HepG2 (cell line): Measurements from ENCODE around the gene MTO1. TPM values are rescaled to one million over a fixed set of nuclear protein-coding genes. Genes with fewer than 3 reads are reported as not detected.

ENCODE experiments used
- BHLHE40 ChIP-seq: IDR thresholded peaks from 2 replicates; pipeline ENCODE4 v1.6.1; 2011; ENCODE audit warnings: low read length, improper control_type of control experiment
- ERF ChIP-seq: IDR thresholded peaks from 2 replicates; pipeline ENCODE4 v1.6.1; 2018; ENCODE audit warnings: missing biosample characterization, missing genetic modification reagents
- HDAC1 ChIP-seq: sonication (generic); formaldehyde crosslinking; IDR thresholded peaks from 2 replicates; pipeline ENCODE4 v1.5.1; 2020; ENCODE audit warnings: mild to moderate bottlenecking, missing genetic modification reagents
- ISX ChIP-seq: sonication (generic); formaldehyde crosslinking; conservative IDR thresholded peaks from 2 replicates; pipeline ENCODE4 v1.5.0; 2020; ENCODE audit warnings: missing genetic modification reagents
- KLF6 ChIP-seq: IDR thresholded peaks from 2 replicates; pipeline ENCODE4 v1.8.0; 2016; ENCODE audit warnings: missing biosample characterization, missing genetic modification reagents
- MAF1 ChIP-seq: sonication (generic); formaldehyde crosslinking; IDR thresholded peaks from 2 replicates; pipeline ENCODE4 v1.5.0; 2020; ENCODE audit warnings: missing genetic modification reagents, borderline replicate concordance
- MED8 ChIP-seq: sonication (generic); formaldehyde crosslinking; IDR thresholded peaks from 2 replicates; pipeline ENCODE4 v1.8.1; 2023; ENCODE audit warnings: mild to moderate bottlenecking, missing genetic modification reagents; ENCODE audit not compliant: insufficient replicate concordance
- NR2F6 ChIP-seq, 2 experiments: IDR thresholded peaks; 2 replicates each; pipeline ENCODE4 v1.6.1; 2016; ENCODE audit warnings: antibody characterized with exemption in 1 of 2, mild to moderate bottlenecking in 1 of 2
- PAWR ChIP-seq: sonication (generic); formaldehyde crosslinking; IDR thresholded peaks from 2 replicates; pipeline ENCODE4 v1.4.0; 2020; ENCODE audit warnings: missing genetic modification reagents, mild to moderate bottlenecking, borderline replicate concordance
- TMF1 ChIP-seq: sonication (generic); formaldehyde crosslinking; IDR thresholded peaks from 2 replicates; pipeline ENCODE4 v1.8.1; 2022; ENCODE audit warnings: low read depth, missing genetic modification reagents
- WIZ ChIP-seq: sonication (generic); formaldehyde crosslinking; IDR thresholded peaks from 2 replicates; pipeline ENCODE4 v1.5.1; 2020; ENCODE audit warnings: mild to moderate bottlenecking, missing genetic modification reagents
- ZBTB7B ChIP-seq: sonication (generic); formaldehyde crosslinking; IDR thresholded peaks from 2 replicates; pipeline ENCODE4 v1.4.0; 2020; ENCODE audit warnings: missing genetic modification reagents
- ZNF556 ChIP-seq: sonication (generic); formaldehyde crosslinking; IDR thresholded peaks from 2 replicates; pipeline ENCODE4 v1.4.0; 2020; ENCODE audit warnings: mild to moderate bottlenecking, missing genetic modification reagents, borderline replicate concordance
- ZNF557 ChIP-seq: sonication (generic); formaldehyde crosslinking; IDR thresholded peaks from 2 replicates; pipeline ENCODE4 v1.4.0; 2020; ENCODE audit warnings: missing genetic modification reagents
- ZNF766 ChIP-seq: sonication (generic); formaldehyde crosslinking; IDR thresholded peaks from 2 replicates; pipeline ENCODE4 v1.5.0; 2020; ENCODE audit warnings: missing genetic modification reagents, borderline replicate concordance
- polyA plus RNA-seq, 8 experiments: library from polyadenylated mRNA; depleted of rRNA in 3 of 8; stranded (reverse) in 7 of 8; unstranded in 1 of 8; fragments of >200 nt; fragmentation: Illumina TruSeq in 4 of 8; extraction: Trizol in 4 of 8; gene quantifications; 2 replicates each; pipeline versions ENCODE4 v1.2.1 to v1.2.3, GENCODE V29; 2011 to 2016; ENCODE audit warnings: low read depth in 4 of 8, missing spikeins in 1 of 8, mixed read lengths in 1 of 8; ENCODE audit not compliant: insufficient read depth in 1 of 8
- total RNA-seq, 5 experiments: library from RNA; depleted of rRNA; stranded (reverse); fragments of >200 nt; fragmentation: Illumina TruSeq; extraction: Trizol; gene quantifications; 2 replicates each; pipeline ENCODE4 v1.2.3, GENCODE V29; 2016; ENCODE audit warnings: low read depth in 1 of 5
- TF ChIP-seq, protein P1 (sequence below): sonication (generic); formaldehyde crosslinking; IDR thresholded peaks from 2 replicates; pipeline ENCODE4 v1.5.0; 2020; ENCODE audit warnings: missing genetic modification reagents, mild to moderate bottlenecking, borderline replicate concordance
- TF ChIP-seq, protein P2 (sequence below): sonication (generic); formaldehyde crosslinking; IDR thresholded peaks from 2 replicates; pipeline ENCODE4 v1.5.0; 2020; ENCODE audit warnings: mild to moderate bottlenecking, missing genetic modification reagents
- TF ChIP-seq, protein P3 (sequence below): sonication (generic); formaldehyde crosslinking; IDR thresholded peaks from 2 replicates; pipeline ENCODE4 v1.5.0; 2020; ENCODE audit warnings: mild to moderate bottlenecking, missing genetic modification reagents
- TF ChIP-seq, protein P4 (sequence below): sonication (generic); formaldehyde crosslinking; IDR thresholded peaks from 2 replicates; pipeline ENCODE4 v1.5.1; 2020; ENCODE audit warnings: missing genetic modification reagents, mild to moderate bottlenecking, borderline replicate concordance

Gene MTO1
- total and polyA plus RNA-seq, 2 of the 13 experiments (the other 11 are each of a cell fraction or from before 2014, with no cell fraction given) = 21.1 to 45.3 TPM

DNA sequence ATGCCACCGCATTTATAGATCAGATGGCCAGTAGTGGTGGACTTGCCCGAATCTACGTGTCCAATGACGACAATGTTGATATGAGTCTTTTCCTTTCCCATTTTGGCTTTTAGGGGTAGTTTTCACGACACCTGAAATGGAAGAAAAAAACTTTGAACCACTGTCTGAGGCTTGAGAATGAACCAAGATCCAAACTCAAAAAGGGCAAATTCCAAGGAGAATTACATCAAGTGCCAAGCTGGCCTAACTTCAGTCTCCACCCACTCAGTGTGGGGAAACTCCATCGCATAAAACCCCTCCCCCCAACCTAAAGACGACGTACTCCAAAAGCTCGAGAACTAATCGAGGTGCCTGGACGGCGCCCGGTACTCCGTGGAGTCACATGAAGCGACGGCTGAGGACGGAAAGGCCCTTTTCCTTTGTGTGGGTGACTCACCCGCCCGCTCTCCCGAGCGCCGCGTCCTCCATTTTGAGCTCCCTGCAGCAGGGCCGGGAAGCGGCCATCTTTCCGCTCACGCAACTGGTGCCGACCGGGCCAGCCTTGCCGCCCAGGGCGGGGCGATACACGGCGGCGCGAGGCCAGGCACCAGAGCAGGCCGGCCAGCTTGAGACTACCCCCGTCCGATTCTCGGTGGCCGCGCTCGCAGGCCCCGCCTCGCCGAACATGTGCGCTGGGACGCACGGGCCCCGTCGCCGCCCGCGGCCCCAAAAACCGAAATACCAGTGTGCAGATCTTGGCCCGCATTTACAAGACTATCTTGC, 58.6 kb downstream of the MTO1 start (continued):
- 0 out of 2 replicates have a peak, but pooled peaks have one; percentile 20 for TF ChIP-seq ISX (CRISPR knock-in tag)
- TF ChIP-seq PAWR (CRISPR knock-in tag) = 0 out of 2 replicates have a peak, but pooled peaks have one; percentile 59
- TF ChIP-seq, protein P1, sequence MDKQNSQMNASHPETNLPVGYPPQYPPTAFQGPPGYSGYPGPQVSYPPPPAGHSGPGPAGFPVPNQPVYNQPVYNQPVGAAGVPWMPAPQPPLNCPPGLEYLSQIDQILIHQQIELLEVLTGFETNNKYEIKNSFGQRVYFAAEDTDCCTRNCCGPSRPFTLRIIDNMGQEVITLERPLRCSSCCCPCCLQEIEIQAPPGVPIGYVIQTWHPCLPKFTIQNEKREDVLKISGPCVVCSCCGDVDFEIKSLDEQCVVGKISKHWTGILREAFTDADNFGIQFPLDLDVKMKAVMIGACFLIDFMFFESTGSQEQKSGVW (CRISPR knock-in tag) = 0 out of 2 replicates have a peak, but pooled peaks have one; percentile 22
- no peak for TF ChIP-seq TMF1 (CRISPR knock-in tag)
- peak; percentile 61 for TF ChIP-seq KLF6 (CRISPR knock-in tag)
- no peak for TF ChIP-seq ZNF766 (CRISPR knock-in tag)
- no peak; the same call in 1 of the 2 replicates for TF ChIP-seq ZNF557
- TF ChIP-seq, protein P2, sequence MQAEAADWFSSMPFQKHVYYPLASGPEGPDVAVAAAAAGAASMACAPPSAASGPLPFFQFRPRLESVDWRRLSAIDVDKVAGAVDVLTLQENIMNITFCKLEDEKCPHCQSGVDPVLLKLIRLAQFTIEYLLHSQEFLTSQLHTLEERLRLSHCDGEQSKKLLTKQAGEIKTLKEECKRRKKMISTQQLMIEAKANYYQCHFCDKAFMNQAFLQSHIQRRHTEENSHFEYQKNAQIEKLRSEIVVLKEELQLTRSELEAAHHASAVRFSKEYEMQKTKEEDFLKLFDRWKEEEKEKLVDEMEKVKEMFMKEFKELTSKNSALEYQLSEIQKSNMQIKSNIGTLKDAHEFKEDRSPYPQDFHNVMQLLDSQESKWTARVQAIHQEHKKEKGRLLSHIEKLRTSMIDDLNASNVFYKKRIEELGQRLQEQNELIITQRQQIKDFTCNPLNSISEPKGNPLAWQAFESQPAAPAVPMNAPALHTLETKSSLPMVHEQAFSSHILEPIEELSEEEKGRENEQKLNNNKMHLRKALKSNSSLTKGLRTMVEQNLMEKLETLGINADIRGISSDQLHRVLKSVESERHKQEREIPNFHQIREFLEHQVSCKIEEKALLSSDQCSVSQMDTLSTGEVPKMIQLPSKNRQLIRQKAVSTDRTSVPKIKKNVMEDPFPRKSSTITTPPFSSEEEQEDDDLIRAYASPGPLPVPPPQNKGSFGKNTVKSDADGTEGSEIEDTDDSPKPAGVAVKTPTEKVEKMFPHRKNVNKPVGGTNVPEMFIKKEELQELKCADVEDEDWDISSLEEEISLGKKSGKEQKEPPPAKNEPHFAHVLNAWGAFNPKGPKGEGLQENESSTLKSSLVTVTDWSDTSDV (CRISPR knock-in tag) = peak; percentile 74
- TF ChIP-seq MAF1 (CRISPR knock-in tag) = peak; percentile 33; the same call in 1 of the 2 replicates
- peak; percentile 13; the same call in 1 of the 2 replicates for TF ChIP-seq ERF (CRISPR knock-in tag)
- TF ChIP-seq HDAC1 = peak; percentile 11; the same call in 1 of the 2 replicates
- TF ChIP-seq BHLHE40 = no peak
- TF ChIP-seq WIZ (CRISPR knock-in tag) = peak; percentile 63; the same call in 1 of the 2 replicates
- TF ChIP-seq NR2F6 (IDR thresholded peaks at IDR 0.05) = no peak
- TF ChIP-seq NR2F6 (CRISPR knock-in tag; IDR thresholded peaks at IDR 0.05) = no peak
- TF ChIP-seq, protein P3, sequence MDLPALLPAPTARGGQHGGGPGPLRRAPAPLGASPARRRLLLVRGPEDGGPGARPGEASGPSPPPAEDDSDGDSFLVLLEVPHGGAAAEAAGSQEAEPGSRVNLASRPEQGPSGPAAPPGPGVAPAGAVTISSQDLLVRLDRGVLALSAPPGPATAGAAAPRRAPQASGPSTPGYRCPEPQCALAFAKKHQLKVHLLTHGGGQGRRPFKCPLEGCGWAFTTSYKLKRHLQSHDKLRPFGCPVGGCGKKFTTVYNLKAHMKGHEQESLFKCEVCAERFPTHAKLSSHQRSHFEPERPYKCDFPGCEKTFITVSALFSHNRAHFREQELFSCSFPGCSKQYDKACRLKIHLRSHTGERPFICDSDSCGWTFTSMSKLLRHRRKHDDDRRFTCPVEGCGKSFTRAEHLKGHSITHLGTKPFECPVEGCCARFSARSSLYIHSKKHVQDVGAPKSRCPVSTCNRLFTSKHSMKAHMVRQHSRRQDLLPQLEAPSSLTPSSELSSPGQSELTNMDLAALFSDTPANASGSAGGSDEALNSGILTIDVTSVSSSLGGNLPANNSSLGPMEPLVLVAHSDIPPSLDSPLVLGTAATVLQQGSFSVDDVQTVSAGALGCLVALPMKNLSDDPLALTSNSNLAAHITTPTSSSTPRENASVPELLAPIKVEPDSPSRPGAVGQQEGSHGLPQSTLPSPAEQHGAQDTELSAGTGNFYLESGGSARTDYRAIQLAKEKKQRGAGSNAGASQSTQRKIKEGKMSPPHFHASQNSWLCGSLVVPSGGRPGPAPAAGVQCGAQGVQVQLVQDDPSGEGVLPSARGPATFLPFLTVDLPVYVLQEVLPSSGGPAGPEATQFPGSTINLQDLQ (CRISPR knock-in tag) = peak; percentile 5; the same call in 1 of the 2 replicates
- 0 out of 2 replicates have a peak, but pooled peaks have one; percentile 10 for TF ChIP-seq ZNF556
- peak; percentile 53; the same call in 1 of the 2 replicates for TF ChIP-seq ZBTB7B (CRISPR knock-in tag)
- TF ChIP-seq MED8 (CRISPR knock-in tag) = peak; percentile 24
- TF ChIP-seq, protein P4, sequence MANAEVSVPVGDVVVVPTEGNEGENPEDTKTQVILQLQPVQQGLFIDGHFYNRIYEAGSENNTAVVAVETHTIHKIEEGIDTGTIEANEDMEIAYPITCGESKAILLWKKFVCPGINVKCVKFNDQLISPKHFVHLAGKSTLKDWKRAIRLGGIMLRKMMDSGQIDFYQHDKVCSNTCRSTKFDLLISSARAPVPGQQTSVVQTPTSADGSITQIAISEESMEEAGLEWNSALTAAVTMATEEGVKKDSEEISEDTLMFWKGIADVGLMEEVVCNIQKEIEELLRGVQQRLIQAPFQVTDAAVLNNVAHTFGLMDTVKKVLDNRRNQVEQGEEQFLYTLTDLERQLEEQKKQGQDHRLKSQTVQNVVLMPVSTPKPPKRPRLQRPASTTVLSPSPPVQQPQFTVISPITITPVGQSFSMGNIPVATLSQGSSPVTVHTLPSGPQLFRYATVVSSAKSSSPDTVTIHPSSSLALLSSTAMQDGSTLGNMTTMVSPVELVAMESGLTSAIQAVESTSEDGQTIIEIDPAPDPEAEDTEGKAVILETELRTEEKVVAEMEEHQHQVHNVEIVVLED (CRISPR knock-in tag) = no peak
